H1 (cell line): Measurements from ENCODE around the gene JAG2. TPM values are rescaled to one million over a fixed set of nuclear protein-coding genes. Genes with fewer than 3 reads are reported as not detected.

ENCODE experiments used
- CTCF ChIA-PET: fragments of 300-600 bp; sonication (Branson Sonifier 250); formaldehyde crosslinking; loops from one replicate; lab custom pipeline; 2021; ENCODE audit not compliant: partially characterized antibody; lab: Charles Lee
- POLR2A ChIA-PET: fragments of 300-600 bp; sonication (Branson Sonifier 250); formaldehyde crosslinking; loops from one replicate; lab custom pipeline; 2021; ENCODE audit warnings: inconsistent platforms; ENCODE audit not compliant: partially characterized antibody; lab: Charles Lee
- DNase-seq, 2 experiments: peaks; one replicate each; pipeline versions ENCODE4 v3.0.0 to v3.0.0-alpha.2; 2010 to 2022; ENCODE audit warnings: low spot score in 2 of 2, low read depth in 1 of 2, mixed read lengths in 1 of 2
- FAIRE-seq: peaks from 2 replicates; lab custom pipeline; 2011; peaks lifted over from hg19 to GRCh38; lab: Jason Lieb, UNC
- H2AFZ ChIP-seq: 2 replicates; pipeline ENCODE4 v1.8.1; 2012; ENCODE audit warnings: low read length, inconsistent platforms
- H2AK5ac ChIP-seq: 2 replicates; pipeline ENCODE4 v1.6.1; 2013; ENCODE audit warnings: low read depth, low read length
- H2BK120ac ChIP-seq: replicated peaks from 2 replicates; pipeline ENCODE3; 2013; ENCODE audit warnings: low read depth, low read length, inconsistent platforms
- H2BK12ac ChIP-seq: 2 replicates; pipeline ENCODE4 v1.6.1; 2013; ENCODE audit warnings: low read depth, low read length
- H2BK15ac ChIP-seq: 2 replicates; pipeline ENCODE4 v1.6.1; 2013; ENCODE audit warnings: low read length
- H2BK20ac ChIP-seq: 2 replicates; pipeline ENCODE4 v1.6.1; 2013; ENCODE audit warnings: low read length
- H2BK5ac ChIP-seq: 2 replicates; pipeline ENCODE4 v1.6.1; 2013; ENCODE audit warnings: low read depth, low read length
- H3K14ac ChIP-seq: 2 replicates; pipeline ENCODE4 v1.6.1; 2013; ENCODE audit warnings: inconsistent platforms; ENCODE audit not compliant: insufficient read length
- H3K18ac ChIP-seq: 2 replicates; pipeline ENCODE4 v1.6.1; 2013; ENCODE audit warnings: low read length; ENCODE audit errors: extremely low read depth
- H3K23ac ChIP-seq: 2 replicates; pipeline ENCODE4 v1.6.1; 2013; ENCODE audit warnings: inconsistent platforms; ENCODE audit not compliant: insufficient read length
- H3K23me2 ChIP-seq: 2 replicates; pipeline ENCODE4 v1.6.1; 2013; ENCODE audit warnings: low read depth, low read length
- H3K27ac ChIP-seq: 2 replicates; pipeline ENCODE4 v1.6.1; 2011; ENCODE audit warnings: low read depth, low read length, inconsistent platforms
- H3K27me3 ChIP-seq, 4 experiments: replicated peaks in 1 of 4; 1 replicate in 1 of 4; 2 replicates in 3 of 4; pipeline versions ENCODE4 v1.6.1 to v1.8.1; 2011 to 2013; ENCODE audit warnings: low read length in 3 of 4, mild to moderate bottlenecking in 3 of 4, inconsistent platforms in 2 of 4, mixed read lengths in 2 of 4, moderate library complexity in 1 of 4; ENCODE audit not compliant: control insufficient read depth in 3 of 4, insufficient read depth in 3 of 4; ENCODE audit errors: extremely low read depth in 1 of 4
- H3K36me3 ChIP-seq, 4 experiments: 2 replicates each; pipeline versions ENCODE4 v1.6.1 to v1.8.1; 2011 to 2013; ENCODE audit warnings: mild to moderate bottlenecking in 4 of 4, low read length in 3 of 4, moderate library complexity in 2 of 4, control low read depth in 1 of 4, inconsistent platforms in 1 of 4; ENCODE audit not compliant: insufficient read depth in 4 of 4, control insufficient read depth in 2 of 4
- H3K4ac ChIP-seq: replicated peaks from 2 replicates; pipeline ENCODE3; 2013; ENCODE audit warnings: low read length, low read depth, mixed read lengths, inconsistent platforms; ENCODE audit not compliant: insufficient read length
- H3K4me1 ChIP-seq, 4 experiments: replicated peaks in 1 of 4; 1 replicate in 1 of 4; 2 replicates in 3 of 4; pipeline versions ENCODE4 v1.6.1 to v1.8.1; 2011 to 2013; ENCODE audit warnings: low read length in 3 of 4, inconsistent platforms in 2 of 4, mixed read lengths in 1 of 4; ENCODE audit not compliant: insufficient read depth in 4 of 4, control insufficient read depth in 3 of 4
- H3K4me2 ChIP-seq, 2 experiments: 2 replicates each; pipeline versions ENCODE4 v1.6.1 to v1.8.1; 2011 to 2013; ENCODE audit warnings: low read depth in 2 of 2, low read length in 2 of 2, control low read depth in 1 of 2, inconsistent platforms in 1 of 2, mild to moderate bottlenecking in 1 of 2; ENCODE audit not compliant: insufficient read depth in 1 of 2
- H3K4me3 ChIP-seq, 4 experiments: fragments of 200-600, 300-600 bp in 1 of 4; sonication (generic), shearing (Covaris generic), sonication (Bioruptor Twin) in 1 of 4; 2 replicates each; pipeline versions ENCODE4 v1.5.1 to v1.8.1; 2011 to 2016; ENCODE audit warnings: low read length in 4 of 4, low read depth in 3 of 4, control low read depth in 2 of 4, inconsistent platforms in 2 of 4, mild to moderate bottlenecking in 2 of 4, mixed read lengths in 1 of 4, moderate library complexity in 1 of 4; ENCODE audit not compliant: insufficient read depth in 2 of 4; ENCODE audit errors: extremely low read depth in 1 of 4
- H3K56ac ChIP-seq: replicated peaks from 2 replicates; pipeline ENCODE3; 2013; ENCODE audit warnings: low read depth, mild to moderate bottlenecking, mixed read lengths, low read length, inconsistent platforms; ENCODE audit not compliant: insufficient read length
- H3K79me1 ChIP-seq: 2 replicates; pipeline ENCODE4 v1.6.1; 2013; ENCODE audit warnings: low read depth, low read length, control low read depth
- H3K79me2 ChIP-seq, 2 experiments: 2 replicates each; pipeline versions ENCODE4 v1.6.1 to v1.8.1; 2012 to 2013; ENCODE audit warnings: low read length in 2 of 2, mild to moderate bottlenecking in 2 of 2, inconsistent platforms in 1 of 2; ENCODE audit not compliant: insufficient read depth in 2 of 2, control insufficient read depth in 1 of 2
- H3K9ac ChIP-seq, 4 experiments: replicated peaks in 1 of 4; 1 replicate in 1 of 4; 2 replicates in 3 of 4; pipeline versions ENCODE4 v1.6.1 to v1.8.1; 2011 to 2013; ENCODE audit warnings: low read depth in 3 of 4, low read length in 3 of 4, control low read depth in 2 of 4, mild to moderate bottlenecking in 2 of 4, moderate library complexity in 2 of 4, inconsistent platforms in 1 of 4; ENCODE audit errors: extremely low read depth in 1 of 4
- H3K9me3 ChIP-seq, 2 experiments: 2 replicates each; pipeline versions ENCODE4 v1.6.1 to v1.8.1; 2012 to 2013; ENCODE audit warnings: mild to moderate bottlenecking in 2 of 2, moderate library complexity in 2 of 2, control low read depth in 1 of 2, inconsistent platforms in 1 of 2, low read depth in 1 of 2, low read length in 1 of 2, mixed read lengths in 1 of 2; ENCODE audit not compliant: insufficient read depth in 2 of 2
- H4K20me1 ChIP-seq, 2 experiments: replicated peaks in 1 of 2; 2 replicates each; pipeline versions ENCODE3 to v1.8.1; 2011 to 2013; ENCODE audit warnings: inconsistent platforms in 2 of 2, low read length in 2 of 2, mild to moderate bottlenecking in 1 of 2; ENCODE audit not compliant: insufficient read depth in 2 of 2, control insufficient read depth in 1 of 2
- H4K5ac ChIP-seq: 2 replicates; pipeline ENCODE4 v1.6.1; 2013; ENCODE audit warnings: low read length, low read depth, mixed read lengths, inconsistent platforms; ENCODE audit not compliant: insufficient read length
- H4K8ac ChIP-seq: 2 replicates; pipeline ENCODE4 v1.8.0; 2013; ENCODE audit warnings: mild to moderate bottlenecking, moderate library complexity, low read length, inconsistent platforms; ENCODE audit not compliant: insufficient read depth; ENCODE audit errors: extremely low read depth
- H4K91ac ChIP-seq: replicated peaks from 2 replicates; pipeline ENCODE3; 2013; ENCODE audit warnings: low read length, mixed read lengths, inconsistent platforms; ENCODE audit not compliant: insufficient read length
- CBX5 ChIP-seq: fragments of 300-800, 300-1000 bp; sonication (generic); IDR thresholded peaks from 2 replicates; pipeline ENCODE4 v1.7.1; 2016; ENCODE audit warnings: antibody characterized with exemption, low read length, low read depth
- SAP30 ChIP-seq: fragments of 300-600 bp; sonication (generic); IDR thresholded peaks from 2 replicates; pipeline ENCODE4 v1.7.1; 2012; ENCODE audit warnings: low read length, moderate library complexity, mild to moderate bottlenecking, inconsistent platforms; ENCODE audit not compliant: insufficient read depth, insufficient replicate concordance
- SP4 ChIP-seq: IDR thresholded peaks from 2 replicates; pipeline ENCODE4 v1.6.1; 2012; ENCODE audit warnings: low read length, inconsistent platforms
- TAF1 ChIP-seq: IDR thresholded peaks from 2 replicates; pipeline ENCODE4 v1.6.1; 2011; ENCODE audit warnings: mild to moderate bottlenecking, low read depth, low read length
- TAF7 ChIP-seq: optimal IDR thresholded peaks from 2 replicates; pipeline ENCODE3; 2011; ENCODE audit warnings: low read depth, mild to moderate bottlenecking, inconsistent platforms, low read length, moderate library complexity, borderline replicate concordance
- WGBS, 2 experiments: shearing (Covaris generic) in 1 of 2; methylation state at CpG; one replicate each; pipeline versions ENCODE4 v1.1.6 to v1.1.7; 2013 to 2015; ENCODE audit warnings: low lambda C conversion rate in 2 of 2, mixed read lengths in 2 of 2, inconsistent platforms in 1 of 2, low coverage in 1 of 2, missing lambda C conversion rate in 1 of 2; ENCODE audit not compliant: insufficient replicate concordance in 2 of 2, insufficient coverage in 1 of 2, insufficient read length in 1 of 2; ENCODE audit errors: extremely low coverage in 1 of 2, missing lambda C conversion rate in 1 of 2; 5-methylcytosine and 5-hydroxymethylcytosine counted together
- polyA plus RNA-seq, 7 experiments: library from polyadenylated mRNA; depleted of rRNA in 3 of 7; stranded (reverse) in 5 of 7; unstranded in 2 of 7; fragments of >200 nt in 5 of 7; fragments of 200-250 nt in 2 of 7; gene quantifications; 1 replicate in 5 of 7; 2 replicates in 1 of 7; 4 replicates in 1 of 7; pipeline versions ENCODE4 v1.2.1 to v1.2.3, GENCODE V29; 2011 to 2013; ENCODE audit warnings: missing spikeins in 2 of 7, mixed read lengths in 2 of 7
- total RNA-seq: library from RNA; stranded (reverse); fragmentation: NEBNext Ultra II Directional; extraction: Animal tissue kit (Norgen Biotek cat#: 25700); gene quantifications from 2 replicates; pipeline ENCODE4 v1.2.1, GENCODE V29; 2021
- TF ChIP-seq, protein P1 (sequence below): IDR thresholded peaks from 2 replicates; pipeline ENCODE4 v1.6.1; 2012; ENCODE audit warnings: inconsistent platforms

Gene JAG2
- total and polyA plus RNA-seq, 2 of the 8 experiments (the other 6 are each of a cell fraction or from before 2014, with no cell fraction given), result 2.8 to 6.2 TPM

GRCh38 chr14:105123981-105124765, 44.4 kb downstream of the JAG2 start:
- H3K27ac ChIP-seq, result no peak overlapping the region
- H3K4me2 ChIP-seq, result no peak overlapping the region
- no peaks in the 10 kb centered on the region for H3K4me1 ChIP-seq
- 84% methylated on average over 17 of the region's 17 CpGs; no CpG with 5 or more reads in 1 of the 2 experiments for WGBS, 2 experiments
- no peaks in the 10 kb centered on the region for H3K23me2 ChIP-seq
- ChIA-PET POLR2A (no interaction called here), CTCF (interaction anchor here (1.0 to 1.6 kb wide), 5 partner anchors 8 to 35 kb away, joined by 3 to 4 read pairs (median 4); no protein-coding TSS in a partner anchor)
- H2AK5ac ChIP-seq, result no peak overlapping the region
- no peak overlapping the region for H4K5ac ChIP-seq
- H2BK20ac ChIP-seq, result no peak overlapping the region
- H3K79me2 ChIP-seq, result no peaks in the 10 kb centered on the region
- no peaks in the 10 kb centered on the region for H3K36me3 ChIP-seq
- no peak overlapping the region for H4K91ac ChIP-seq
- peaks cover 14 to 17% of the 10 kb centered on the region in 2 experiments for H3K9me3 ChIP-seq
- H2BK120ac ChIP-seq, result no peak overlapping the region
- H2AFZ ChIP-seq, result no peak overlapping the region
- DNase-seq (no peak), FAIRE-seq (no peak)
- H2BK5ac ChIP-seq, result no peak overlapping the region
- no peak overlapping the region for H3K9ac ChIP-seq
- no peaks in the 10 kb centered on the region for H4K20me1 ChIP-seq
- H2BK12ac ChIP-seq, result no peak overlapping the region
- no peak overlapping the region for H3K23ac ChIP-seq
- no peak overlapping the region for H3K4ac ChIP-seq
- no peak overlapping the region for H3K18ac ChIP-seq
- TF ChIP-seq CBX5 (no peak), TAF1 (no peak), SP4 (no peak), TAF7 (no peak), SAP30 (no peak)
- TF ChIP-seq, protein P1, sequence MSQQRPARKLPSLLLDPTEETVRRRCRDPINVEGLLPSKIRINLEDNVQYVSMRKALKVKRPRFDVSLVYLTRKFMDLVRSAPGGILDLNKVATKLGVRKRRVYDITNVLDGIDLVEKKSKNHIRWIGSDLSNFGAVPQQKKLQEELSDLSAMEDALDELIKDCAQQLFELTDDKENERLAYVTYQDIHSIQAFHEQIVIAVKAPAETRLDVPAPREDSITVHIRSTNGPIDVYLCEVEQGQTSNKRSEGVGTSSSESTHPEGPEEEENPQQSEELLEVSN, result no peak
- H4K8ac ChIP-seq, result no peak overlapping the region
- H3K79me1 ChIP-seq, result no peaks in the 10 kb centered on the region
- no peak overlapping the region for H3K14ac ChIP-seq
- no peak overlapping the region for H3K56ac ChIP-seq
- H3K4me3 ChIP-seq, result no peak overlapping the region
- peaks cover 0 to 2% (median 0%) of the 10 kb centered on the region in 4 experiments; a peak in 2 of 7 replicates for H3K27me3 ChIP-seq
- H2BK15ac ChIP-seq, result no peak overlapping the region
